Stimulated activated CD4-positive, alpha-beta T cell treated with anti-CD3 and anti-CD28 coated beads, TNF-alpha, amount 100 ng/mL, for 24 hours (primary cell): ENCODE measurements around the gene ABCG8.
"Not testable (repeated sequence)": the region's sequence is repeated elsewhere in the genome, so short reads cannot be mapped to it uniquely, and the experiment has no call there.

ENCODE experiments used
- DNase-seq, 3 experiments: peaks; one replicate each; pipeline ENCODE4 v3.0.0-alpha.2; 2020; ENCODE audit warnings: low read depth in 3 of 3

ABCG8 gene

DNA sequence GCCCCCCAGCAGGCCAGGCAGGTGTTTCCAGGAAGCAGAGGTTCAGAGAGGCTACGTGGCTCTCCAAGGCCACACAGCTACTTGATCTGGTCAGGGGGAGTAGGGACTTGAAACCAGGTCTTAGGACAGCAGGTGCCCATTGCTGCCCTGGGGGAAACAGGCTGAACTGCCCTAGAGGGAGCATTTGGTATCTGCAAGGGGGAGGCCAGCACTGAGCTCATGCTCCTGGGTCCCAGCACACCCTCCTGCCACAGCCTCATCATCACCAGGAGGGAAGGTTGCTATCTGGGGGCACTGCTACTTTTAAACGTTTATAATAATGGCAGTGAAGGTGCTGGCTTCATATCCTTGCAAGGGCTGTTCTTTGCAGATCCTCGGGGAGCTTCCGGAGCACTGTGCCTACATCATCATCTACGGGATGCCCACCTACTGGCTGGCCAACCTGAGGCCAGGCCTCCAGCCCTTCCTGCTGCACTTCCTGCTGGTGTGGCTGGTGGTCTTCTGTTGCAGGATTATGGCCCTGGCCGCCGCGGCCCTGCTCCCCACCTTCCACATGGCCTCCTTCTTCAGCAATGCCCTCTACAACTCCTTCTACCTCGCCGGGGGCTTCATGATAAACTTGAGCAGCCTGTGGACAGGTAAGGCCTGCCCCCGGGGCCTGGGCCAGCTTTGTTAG lies 36.1 kb downstream of the ABCG8 start:
- DNase-seq, result no peak

DNA sequence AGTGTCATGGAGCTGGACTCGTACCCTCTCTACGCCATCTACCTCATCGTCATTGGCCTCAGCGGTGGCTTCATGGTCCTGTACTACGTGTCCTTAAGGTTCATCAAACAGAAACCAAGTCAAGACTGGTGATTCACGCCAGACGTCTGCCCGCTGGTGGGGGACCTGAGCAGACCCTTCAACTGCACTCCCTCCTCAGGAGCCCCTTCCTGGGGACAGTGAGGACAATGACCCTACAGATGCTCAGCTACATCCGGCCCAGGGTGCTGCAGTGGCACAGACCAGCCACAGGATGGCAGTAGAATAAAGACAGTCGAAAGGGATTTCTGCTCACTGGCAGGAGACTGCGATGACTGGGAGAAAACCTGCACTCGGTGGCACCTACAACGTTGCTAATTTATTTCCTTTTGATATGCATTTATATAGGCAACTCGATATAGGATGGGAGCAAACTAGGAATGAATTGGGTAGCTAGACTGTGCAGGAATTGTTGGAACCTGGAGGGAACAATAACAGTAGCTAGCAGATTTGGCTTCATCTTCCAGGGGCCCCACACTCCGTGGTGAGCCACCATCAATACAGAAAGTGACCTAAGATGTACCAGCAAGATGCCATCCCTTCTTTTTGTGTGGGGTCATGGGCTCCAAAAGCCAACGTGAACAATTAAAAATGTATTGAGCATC lies 39.2 kb downstream of the ABCG8 start:
- DNase-seq, result peak; percentile 27 to 74 (median 28)

- DNase-seq, result no peak
Measured at GRCh38 chr2:43879261-43879660, 40.5 kb downstream of the ABCG8 start.

GRCh38 chr2:43880471-43880870 lies 41.7 kb downstream of the ABCG8 start:
- no peak for DNase-seq

DNA sequence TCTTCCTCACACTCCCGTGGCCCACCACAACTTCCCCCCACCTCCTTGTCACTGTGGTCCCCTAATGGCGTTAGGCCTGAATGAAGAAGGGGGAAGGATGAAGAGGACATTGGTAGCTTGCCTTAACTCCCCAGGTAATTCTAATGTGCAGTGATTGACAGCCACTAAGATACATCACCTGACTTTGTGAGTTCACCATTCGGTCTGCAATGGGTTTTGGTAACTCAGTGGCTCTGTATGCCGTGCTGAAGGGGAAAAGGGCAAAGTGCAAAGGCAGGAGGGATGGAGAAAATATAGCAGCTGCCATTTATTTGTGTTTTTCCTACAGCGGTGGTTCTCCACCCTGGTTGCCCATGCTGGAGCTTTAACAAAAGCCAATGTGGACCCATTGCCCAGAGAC lies 42.2 kb downstream of the ABCG8 start:
- no peak for DNase-seq

GRCh38 chr2:43882312-43882711 lies 43.5 kb downstream of the ABCG8 start:
- no peak for DNase-seq

DNA sequence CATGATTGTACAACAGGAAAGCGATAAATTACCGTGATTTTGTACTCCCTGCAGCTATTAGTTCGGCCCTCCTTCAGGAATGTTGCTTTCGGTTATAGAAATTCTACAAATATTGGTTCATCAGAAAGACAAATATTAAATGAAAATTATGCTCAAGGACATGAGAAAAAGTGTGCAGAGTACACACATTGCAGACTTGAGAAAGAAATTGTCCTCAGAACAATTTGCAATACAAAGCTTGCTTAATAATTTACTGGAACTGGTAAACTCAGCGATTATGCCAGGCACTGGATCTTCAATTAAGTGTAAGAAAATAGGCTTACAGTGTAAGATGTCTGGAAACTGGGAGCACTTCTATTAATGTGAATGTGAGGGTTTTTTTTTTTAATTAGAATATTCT lies 45.9 kb downstream of the ABCG8 start:
- DNase-seq, result no peak

- DNase-seq, result no peak
Measured at GRCh38 chr2:43885132-43885632, 46.4 kb downstream of the ABCG8 start.

DNA sequence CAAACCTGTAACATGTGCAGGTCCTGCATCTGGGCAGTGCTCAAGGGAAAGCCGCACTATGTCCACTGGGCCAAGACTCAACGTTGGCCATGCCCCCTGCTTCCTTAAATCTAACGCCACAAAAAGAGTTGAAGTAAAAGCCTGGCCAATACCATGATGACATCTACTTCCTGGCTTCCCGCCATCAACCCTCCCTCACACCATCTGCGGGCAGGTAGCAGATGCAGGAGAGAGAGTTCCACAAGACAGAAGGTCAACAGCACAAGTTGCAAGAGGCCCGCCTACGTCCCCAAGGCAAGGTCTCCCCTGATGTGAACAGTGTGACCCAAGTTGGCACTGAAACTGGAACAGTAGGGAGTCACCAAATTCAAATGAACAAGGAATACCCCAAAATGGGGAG lies 48.4 kb downstream of the ABCG8 start:
- no peak for DNase-seq

- no peak for DNase-seq
Measured at GRCh38 chr2:43889416-43889815, 50.6 kb downstream of the ABCG8 start.

DNA sequence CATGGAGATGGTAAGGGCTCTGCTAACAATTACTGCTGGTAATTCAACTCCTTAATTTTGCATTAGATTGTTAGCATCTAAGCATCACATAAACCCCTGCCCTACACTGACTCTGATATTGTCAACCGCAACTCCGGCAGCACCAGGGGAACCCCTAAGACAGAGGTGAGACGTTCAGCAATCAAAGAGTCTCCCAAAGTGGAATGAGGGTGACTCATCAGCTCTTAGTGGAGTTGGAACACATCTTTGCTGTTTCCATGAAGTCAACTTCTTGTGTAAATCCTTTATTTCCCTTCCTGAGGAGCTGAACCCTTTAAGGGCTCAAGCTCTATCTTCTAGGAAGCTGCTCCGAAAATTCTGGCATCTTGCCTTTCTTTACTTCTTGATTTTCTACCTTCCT lies 52.1 kb downstream of the ABCG8 start:
- no peak for DNase-seq

- DNase-seq, result no peak
Measured at GRCh38 chr2:43894743-43895142, 56.0 kb downstream of the ABCG8 start.

GRCh38 chr2:43896906-43897305 lies 58.1 kb downstream of the ABCG8 start:
- no peak for DNase-seq

DNA sequence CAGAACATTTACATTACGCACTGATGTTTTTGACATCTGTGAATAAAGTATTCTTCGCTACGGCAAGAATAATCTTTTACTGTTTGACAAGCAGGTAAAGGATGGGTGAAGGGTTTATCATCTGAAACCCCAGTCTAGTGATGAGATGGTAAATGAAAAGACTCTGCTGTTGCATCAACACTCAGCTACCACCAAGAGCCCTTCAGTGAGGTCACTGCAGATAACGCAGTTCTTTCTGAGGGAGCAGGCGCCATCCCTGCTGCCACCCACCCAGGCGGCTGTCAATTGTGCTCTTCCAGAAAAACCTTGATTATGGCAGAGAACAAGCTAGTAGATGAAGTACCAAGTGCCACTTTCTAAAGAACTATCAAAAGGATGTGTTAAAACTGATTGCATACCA lies 58.7 kb downstream of the ABCG8 start:
- no peak for DNase-seq

DNA sequence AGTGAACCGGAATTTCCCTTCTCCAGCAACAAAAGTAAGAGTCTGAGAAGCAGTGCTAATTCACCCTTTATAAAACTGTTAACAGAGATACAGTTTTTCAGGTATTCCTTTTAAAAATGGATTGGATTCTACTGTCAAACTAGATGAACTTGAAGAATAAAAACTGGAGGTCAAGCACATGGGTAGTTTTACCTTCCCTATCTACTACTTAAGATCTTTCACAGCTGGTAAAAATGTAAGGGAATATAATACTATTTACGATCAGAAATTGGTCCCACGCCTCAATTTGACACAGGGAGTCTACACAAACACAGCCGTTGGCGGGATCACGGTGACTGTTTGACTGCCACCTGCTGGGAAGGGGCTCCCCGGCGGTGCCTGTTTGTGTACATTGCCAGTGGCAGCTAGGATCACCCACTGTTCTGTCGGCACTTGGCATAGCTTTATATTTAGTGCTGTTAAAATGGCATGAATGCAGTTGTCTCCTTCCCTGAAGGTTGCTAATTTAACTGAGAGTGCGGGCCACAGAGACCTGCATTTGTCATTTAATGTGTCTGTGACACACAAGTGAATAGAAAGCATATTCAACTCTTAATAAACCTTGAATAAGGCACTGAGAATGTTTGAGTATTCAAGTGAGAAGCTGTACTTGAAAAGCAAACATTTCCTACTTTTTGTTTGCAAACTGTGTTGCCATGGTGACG lies 59.5 kb downstream of the ABCG8 start:
- no peak for DNase-seq

GRCh38 chr2:43898838-43899346 lies 60.1 kb downstream of the ABCG8 start:
- DNase-seq, result no peak

DNA sequence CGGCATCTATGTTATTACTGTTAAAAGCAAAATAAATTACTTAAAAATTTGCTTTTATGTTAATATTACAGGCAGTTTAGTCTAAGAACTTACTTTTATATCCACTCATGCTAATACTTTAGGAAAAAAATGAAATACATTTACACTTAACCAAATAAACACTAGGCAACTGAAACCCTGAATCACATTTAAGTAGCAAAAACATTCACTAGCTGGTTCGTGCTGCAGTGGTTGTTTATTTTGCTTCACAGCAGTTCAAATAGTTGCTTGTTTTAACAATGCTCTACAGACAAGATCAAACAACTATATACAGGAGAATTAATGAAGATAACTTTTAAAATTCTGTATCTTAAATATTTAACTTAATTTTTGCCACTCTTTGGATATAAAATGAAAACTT lies 60.8 kb downstream of the ABCG8 start:
- no peak for DNase-seq

GRCh38 chr2:43905371-43905803 lies 66.6 kb downstream of the ABCG8 start:
- no peak for DNase-seq

- DNase-seq, result no peak
Measured at GRCh38 chr2:43905871-43906270, 67.1 kb downstream of the ABCG8 start.

DNA sequence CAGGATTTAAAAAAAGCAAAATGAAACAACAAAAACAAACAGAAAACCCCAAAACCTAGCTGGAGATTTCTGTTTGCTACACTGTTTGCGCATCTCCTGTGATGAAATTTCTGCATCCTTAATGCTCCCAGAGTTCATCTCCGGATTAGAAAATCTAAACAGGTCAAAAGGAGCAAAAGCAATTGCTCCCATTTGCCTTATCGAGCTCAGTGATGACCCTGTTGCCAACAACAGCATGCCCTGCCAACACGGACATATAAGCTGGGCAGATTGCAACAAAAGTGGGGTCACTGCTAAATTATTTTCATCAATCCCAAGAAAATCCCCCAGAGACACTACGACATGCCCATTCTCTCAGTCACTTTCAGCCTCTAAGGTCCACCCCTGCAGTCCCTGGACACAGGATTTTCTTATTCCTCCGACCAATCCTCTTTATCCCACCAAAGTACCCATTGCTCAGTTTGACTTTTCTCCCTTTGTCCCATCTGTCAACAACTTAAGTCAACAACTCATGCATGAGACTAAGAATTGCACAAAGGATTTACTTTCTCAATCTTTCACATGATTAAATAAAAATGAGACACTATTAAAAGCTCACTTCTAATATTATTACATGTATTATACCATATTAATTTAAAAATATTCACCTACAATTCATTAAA lies 67.8 kb downstream of the ABCG8 start:
- no peak for DNase-seq

- DNase-seq, result not testable (repeated sequence)
Measured at GRCh38 chr2:43911136-43911790, 72.5 kb downstream of the ABCG8 start.

- DNase-seq, result no peak
Measured at GRCh38 chr2:43924463-43924862, 85.7 kb downstream of the ABCG8 start.
